Testis (tissue), 2 donors: Measurements from ENCODE around the gene QPRT.

ENCODE experiments used
- CTCF ChIP-seq, 3 experiments: fragments of 450-650 bp in 2 of 3; fragments of 200-600 bp in 1 of 3; sonication (generic) in 1 of 3; IDR thresholded peaks; one replicate each; pipeline ENCODE4 v1.5.1; 2016 to 2019; ENCODE audit warnings: antibody characterized with exemption in 3 of 3, mild to moderate bottlenecking in 2 of 3, moderate library complexity in 1 of 3
- POLR2A ChIP-seq: fragments of 450-650 bp; IDR thresholded peaks from one replicate; pipeline ENCODE4 v1.6.1; 2017; ENCODE audit warnings: antibody characterized with exemption, mild to moderate bottlenecking, moderate library complexity

DNA sequence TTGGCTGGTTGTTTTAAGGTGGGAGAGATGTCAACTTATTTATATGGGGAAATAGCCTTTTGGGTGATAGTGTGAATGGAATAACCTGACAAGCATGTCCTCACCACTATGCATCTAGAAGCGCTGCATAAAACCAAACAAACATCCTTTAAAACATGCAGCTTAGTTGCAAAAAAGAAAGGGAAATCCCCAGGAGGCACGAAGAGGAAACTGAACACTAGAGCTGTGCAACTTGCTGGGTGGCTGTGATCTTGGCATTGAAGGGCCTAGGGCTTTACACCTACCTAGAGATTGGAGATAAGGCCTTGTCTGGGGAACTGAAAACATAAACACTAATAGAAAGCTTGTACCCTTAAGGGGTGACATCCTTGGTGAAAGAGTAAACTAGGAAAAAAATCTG lies 59.5 kb downstream of the QPRT start:
- no peak for TF ChIP-seq POLR2A
- TF ChIP-seq CTCF (IDR thresholded peaks at IDR 0.05): no peak
